Kidney (tissue), 22 donors: ENCODE data around the gene ANKRD30A. TPM values are rescaled to one million over a fixed set of nuclear protein-coding genes. Genes with fewer than 3 reads are reported as not detected.
"Not testable (repeated sequence)": the region's sequence is repeated elsewhere in the genome, so short reads cannot be mapped to it uniquely, and the experiment has no call there.

Source experiments
- DNase-seq, 5 donors: peaks; one replicate each; pipeline ENCODE4 v3.0.0-alpha.2; 2013 to 2020
- FAIRE-seq: peaks from 2 replicates; lab custom pipeline; 2012; peaks lifted over from hg19 to GRCh38; lab: Jason Lieb, UNC
- H3K27ac ChIP-seq, 2 donors: one replicate each; pipeline ENCODE4 v1.7.0; 2013; ENCODE audit warnings: low read depth in 2 of 2, low read length in 2 of 2, inconsistent platforms in 1 of 2
- H3K27me3 ChIP-seq: one replicate; pipeline ENCODE4 v1.7.1; 2013; ENCODE audit warnings: low read length, inconsistent platforms; ENCODE audit not compliant: control insufficient read depth, insufficient read depth
- H3K36me3 ChIP-seq, 3 donors: one replicate each; pipeline versions ENCODE4 v1.7.0 to v1.7.1; 2013; ENCODE audit warnings: low read length in 3 of 3, control low read depth in 1 of 3, inconsistent platforms in 1 of 3; ENCODE audit not compliant: insufficient read depth in 3 of 3, control insufficient read depth in 2 of 3
- H3K4me1 ChIP-seq, 3 donors: one replicate each; pipeline versions ENCODE4 v1.7.0 to v1.7.1; 2013; ENCODE audit warnings: low read length in 3 of 3, inconsistent platforms in 1 of 3, low read depth in 1 of 3; ENCODE audit not compliant: control insufficient read depth in 2 of 3, insufficient read depth in 2 of 3
- H3K4me3 ChIP-seq, 3 donors: one replicate each; pipeline versions ENCODE4 v1.7.0 to v1.8.1; 2013; ENCODE audit warnings: low read length in 3 of 3, control low read depth in 1 of 3, inconsistent platforms in 1 of 3
- H3K9ac ChIP-seq, 3 donors: one replicate each; pipeline versions ENCODE4 v1.7.0 to v1.7.1; 2013; ENCODE audit warnings: low read length in 3 of 3, control low read depth in 1 of 3, inconsistent platforms in 1 of 3
- H3K9me3 ChIP-seq, 3 donors: one replicate each; pipeline versions ENCODE4 v1.7.0 to v1.7.1; 2013; ENCODE audit warnings: low read length in 3 of 3, control low read depth in 1 of 3, inconsistent platforms in 1 of 3; ENCODE audit not compliant: control insufficient read depth in 2 of 3, insufficient read depth in 1 of 3
- CTCF ChIP-seq: IDR thresholded peaks from 3 replicates; pipeline ENCODE4 v1.5.1; 2012; ENCODE audit warnings: mild to moderate bottlenecking, moderate library complexity, borderline replicate concordance; ENCODE audit not compliant: insufficient read depth; ENCODE audit errors: extremely low read depth
- intact Hi-C: fragments of 100-400 bp; cut with DNase I; formaldehyde crosslinking; loops from one replicate; pipeline ENCODE4 v1.11.1; 2022
- long read RNA-seq, 10 donors: library from polyadenylated mRNA in 1 of 10; unstranded in 1 of 10; transcript quantifications; one replicate each; pipeline ENCODE4 v2.0.0 and lab custom pipeline, GENCODE V29; 2021 to 2026
- polyA plus RNA-seq: library from polyadenylated mRNA; stranded (reverse); fragments of 350-450 nt; fragmentation: Illumina TruSeq; extraction: RNeasy Lipid Tissue Mini Kit (QIAGEN cat#74804); gene quantifications from one replicate; pipeline ENCODE4 v1.2.3, GENCODE V29; 2014; ENCODE audit warnings: low read depth, low replicate concordance; ENCODE audit not compliant: insufficient read depth
- total RNA-seq: library from RNA; stranded (reverse); fragmentation: NEBNext Ultra II Directional; extraction: Animal tissue kit (Norgen Biotek cat#: 25700); gene quantifications from one replicate; pipeline ENCODE4 v1.2.1, GENCODE V29; 2021
- donor health status: control.
- donor health status: control.
- donor health status: control.
- donor health status: control.
- donor health status: control.
- donor health status: DM: yes; HTN: yes; CAD: no.
- donor health status: Normal renal cell carcinoma (clear cell type).

The ANKRD30A gene
- total RNA-seq (not detected), polyA plus RNA-seq (not detected)
- long read RNA-seq, donor 1, result 0 reads
- long read RNA-seq, donor 2, result 0 reads
- long read RNA-seq, donor 3, result 0 reads
- long read RNA-seq, donor 4, result 0 reads
- long read RNA-seq, donor 5, result 0 reads
- long read RNA-seq, donor 6, result 0 reads
- long read RNA-seq, donor 7, result 0 reads
- long read RNA-seq, donor 8, result 0 reads
- long read RNA-seq, donor 9, result 0 reads
- long read RNA-seq, donor 10, result 0 reads

GRCh38 chr10:37125191-37125732 is at the start of gene ANKRD30A:
TSS of gene ANKRD30A (plus strand) at chr10:37125598. CDS start at chr10:37125788, 190 bp downstream.
- no peaks in the 10 kb centered on the region for H3K9me3 ChIP-seq

GRCh38 chr10:37076083-37076482 is 49.3 kb upstream of the ANKRD30A start:
- intact Hi-C loops, H3K36me3 ChIP-seq, H3K4me1 ChIP-seq, FAIRE-seq, H3K4me3 ChIP-seq, H3K9me3 ChIP-seq, H3K27me3 ChIP-seq, H3K9ac ChIP-seq, H3K27ac ChIP-seq: not testable (repeated sequence)
- DNase-seq, result peak in 1 of 5 donors; percentile 67

More at GRCh38 chr10:37125191-37125732, at the start of gene ANKRD30A:
- H3K4me3 ChIP-seq, result no peak within 1 kb of the TSS
- no peak within 1 kb of the TSS for H3K27ac ChIP-seq
- no peaks in the 10 kb centered on the region for H3K27me3 ChIP-seq
- no peak within 1 kb of the TSS for H3K9ac ChIP-seq
- DNase-seq (no peak), FAIRE-seq (no peak)
- no peaks in the 10 kb centered on the region for H3K4me1 ChIP-seq
- no peak for TF ChIP-seq CTCF
- no peaks in the 10 kb centered on the region for H3K36me3 ChIP-seq
- intact Hi-C loops, result no loop called here

GRCh38 chr10:37095792-37096573 is 29.4 kb upstream of the ANKRD30A start:
- Histone ChIP-seq H3K36me3 (no peaks in the 10 kb centered on the region), H3K4me1 (no peaks in the 10 kb centered on the region), H3K9ac (no peak overlapping the region), H3K27ac (no peak overlapping the region), H3K9me3 (no peaks in the 10 kb centered on the region), H3K4me3 (no peak overlapping the region), H3K27me3 (no peaks in the 10 kb centered on the region)
- no peak for FAIRE-seq
- no peak for TF ChIP-seq CTCF
- DNase-seq, result no peak
- intact Hi-C loops, result no loop called here

- Histone ChIP-seq H3K27ac (no peak overlapping the region), H3K4me3 (no peak overlapping the region), H3K27me3 (no peaks in the 10 kb centered on the region), H3K4me1 (no peaks in the 10 kb centered on the region), H3K36me3 (no peaks in the 10 kb centered on the region), H3K9ac (no peak overlapping the region), H3K9me3 (no peaks in the 10 kb centered on the region)
- DNase-seq (no peak), FAIRE-seq (no peak)
- intact Hi-C loops, result no loop called here
- TF ChIP-seq CTCF, result no peak
Measured at GRCh38 chr10:37101261-37101660, 24.1 kb upstream of the ANKRD30A start.
